ENCODE data around the gene CRADD.

DNA sequence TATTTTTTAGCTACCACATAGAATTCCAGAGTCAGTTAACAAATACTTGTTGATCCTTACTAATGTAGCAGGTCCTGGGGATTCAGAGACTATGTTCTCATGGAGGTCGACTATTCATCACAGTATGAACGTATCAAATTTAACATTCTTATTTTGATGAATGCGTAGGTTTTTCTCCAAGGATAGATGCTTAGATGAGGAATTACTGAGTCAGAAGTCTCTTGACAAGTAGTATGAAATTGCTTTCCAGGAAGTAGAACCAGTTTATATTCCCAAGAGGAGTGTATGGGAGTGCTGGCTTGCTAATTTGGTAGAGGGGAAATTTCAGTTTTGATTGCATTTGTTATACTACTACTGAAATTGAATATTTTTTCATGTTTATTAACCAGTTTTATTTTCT, 42.8 kb upstream of the CRADD start:
- TF ChIP-seq, protein P1, sequence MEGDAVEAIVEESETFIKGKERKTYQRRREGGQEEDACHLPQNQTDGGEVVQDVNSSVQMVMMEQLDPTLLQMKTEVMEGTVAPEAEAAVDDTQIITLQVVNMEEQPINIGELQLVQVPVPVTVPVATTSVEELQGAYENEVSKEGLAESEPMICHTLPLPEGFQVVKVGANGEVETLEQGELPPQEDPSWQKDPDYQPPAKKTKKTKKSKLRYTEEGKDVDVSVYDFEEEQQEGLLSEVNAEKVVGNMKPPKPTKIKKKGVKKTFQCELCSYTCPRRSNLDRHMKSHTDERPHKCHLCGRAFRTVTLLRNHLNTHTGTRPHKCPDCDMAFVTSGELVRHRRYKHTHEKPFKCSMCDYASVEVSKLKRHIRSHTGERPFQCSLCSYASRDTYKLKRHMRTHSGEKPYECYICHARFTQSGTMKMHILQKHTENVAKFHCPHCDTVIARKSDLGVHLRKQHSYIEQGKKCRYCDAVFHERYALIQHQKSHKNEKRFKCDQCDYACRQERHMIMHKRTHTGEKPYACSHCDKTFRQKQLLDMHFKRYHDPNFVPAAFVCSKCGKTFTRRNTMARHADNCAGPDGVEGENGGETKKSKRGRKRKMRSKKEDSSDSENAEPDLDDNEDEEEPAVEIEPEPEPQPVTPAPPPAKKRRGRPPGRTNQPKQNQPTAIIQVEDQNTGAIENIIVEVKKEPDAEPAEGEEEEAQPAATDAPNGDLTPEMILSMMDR (IDR thresholded peaks at IDR 0.05 in 8 of 11, conservative IDR thresholded peaks at IDR 0.05 in 3 of 11) = no peak
- TF ChIP-seq POLR2AphosphoS5 (IDR thresholded peaks at IDR 0.05) (no peak), POLR2A (IDR thresholded peaks at IDR 0.05) (no peak)
